Measurements from ENCODE around the gene SERP2. TPM values are rescaled to one million over a fixed set of nuclear protein-coding genes. Genes with fewer than 3 reads are reported as not detected.
A peak's percentile ranks its signal among the peaks of the same experiment; 100 is the strongest.

Gene SERP2
- total and polyA plus RNA-seq, 2 donors from 2014 or later: 9.7 to 11.0 TPM

GRCh38 chr13:44365899-44366298 is 7.7 kb upstream of the SERP2 start:
- FAIRE-seq (no peak), DNase-seq (no peak)
- TF ChIP-seq, protein P1, sequence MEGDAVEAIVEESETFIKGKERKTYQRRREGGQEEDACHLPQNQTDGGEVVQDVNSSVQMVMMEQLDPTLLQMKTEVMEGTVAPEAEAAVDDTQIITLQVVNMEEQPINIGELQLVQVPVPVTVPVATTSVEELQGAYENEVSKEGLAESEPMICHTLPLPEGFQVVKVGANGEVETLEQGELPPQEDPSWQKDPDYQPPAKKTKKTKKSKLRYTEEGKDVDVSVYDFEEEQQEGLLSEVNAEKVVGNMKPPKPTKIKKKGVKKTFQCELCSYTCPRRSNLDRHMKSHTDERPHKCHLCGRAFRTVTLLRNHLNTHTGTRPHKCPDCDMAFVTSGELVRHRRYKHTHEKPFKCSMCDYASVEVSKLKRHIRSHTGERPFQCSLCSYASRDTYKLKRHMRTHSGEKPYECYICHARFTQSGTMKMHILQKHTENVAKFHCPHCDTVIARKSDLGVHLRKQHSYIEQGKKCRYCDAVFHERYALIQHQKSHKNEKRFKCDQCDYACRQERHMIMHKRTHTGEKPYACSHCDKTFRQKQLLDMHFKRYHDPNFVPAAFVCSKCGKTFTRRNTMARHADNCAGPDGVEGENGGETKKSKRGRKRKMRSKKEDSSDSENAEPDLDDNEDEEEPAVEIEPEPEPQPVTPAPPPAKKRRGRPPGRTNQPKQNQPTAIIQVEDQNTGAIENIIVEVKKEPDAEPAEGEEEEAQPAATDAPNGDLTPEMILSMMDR (IDR thresholded peaks at IDR 0.05; ENCODE audit: borderline replicate concordance, extremely low read depth, insufficient read depth): no peak
- Histone ChIP-seq H3K9me3 (ENCODE audit: control insufficient read depth in 2 of 3, insufficient read depth in 1 of 3, low read length in 3 of 3) (no peaks in the 10 kb centered on the region), H3K4me3 (ENCODE audit: low read length in 3 of 3) (no peak overlapping the region), H3K9ac (ENCODE audit: low read length in 3 of 3) (no peak overlapping the region), H3K27ac (ENCODE audit: low read depth in 2 of 2, low read length in 2 of 2) (no peak overlapping the region), H3K27me3 (ENCODE audit: control insufficient read depth, insufficient read depth, low read length) (no peaks in the 10 kb centered on the region), H3K36me3 (ENCODE audit: control insufficient read depth in 2 of 3, insufficient read depth in 3 of 3, low read length in 3 of 3) (no peaks in the 10 kb centered on the region), H3K4me1 (ENCODE audit: control insufficient read depth in 2 of 3, insufficient read depth in 2 of 3, low read depth in 1 of 3, low read length in 3 of 3) (no peaks in the 10 kb centered on the region)
- intact Hi-C loops (cut with DNase I): no loop called here

DNA sequence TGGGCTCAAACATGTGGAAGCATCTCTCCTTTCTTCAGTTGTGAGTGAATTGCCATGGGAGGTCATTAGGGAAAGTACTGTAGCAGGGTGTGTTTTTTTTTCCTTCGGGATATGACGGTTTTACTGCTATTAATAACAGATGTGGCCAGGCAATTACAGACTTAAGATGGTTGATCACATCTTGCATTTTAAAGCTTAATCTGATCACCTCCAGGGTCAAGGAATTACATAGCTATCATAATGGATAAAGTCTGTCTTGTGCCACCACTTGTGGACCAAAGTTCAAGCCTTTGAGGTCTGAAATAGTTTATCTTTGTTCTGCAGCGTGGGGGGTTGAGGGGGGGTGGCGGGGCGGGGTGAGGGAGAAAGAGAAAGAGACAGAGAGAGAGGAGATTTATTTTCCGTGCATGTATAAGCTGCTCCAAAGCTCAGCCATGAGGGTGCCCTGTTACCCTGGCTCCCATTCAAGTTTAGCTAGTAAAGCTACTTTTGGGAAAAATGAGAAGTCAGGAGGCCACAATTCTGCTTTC is 5.5 kb upstream of the SERP2 start:
- Histone ChIP-seq H3K27me3 (ENCODE audit: control insufficient read depth, insufficient read depth, low read length) (no peaks in the 10 kb centered on the region), H3K4me3 (ENCODE audit: low read length in 3 of 3) (no peak overlapping the region), H3K9me3 (ENCODE audit: control insufficient read depth in 2 of 3, insufficient read depth in 1 of 3, low read length in 3 of 3) (no peaks in the 10 kb centered on the region), H3K9ac (ENCODE audit: low read length in 3 of 3) (no peak overlapping the region), H3K27ac (ENCODE audit: low read depth in 2 of 2, low read length in 2 of 2) (no peak overlapping the region), H3K36me3 (ENCODE audit: control insufficient read depth in 2 of 3, insufficient read depth in 3 of 3, low read length in 3 of 3) (no peaks in the 10 kb centered on the region), H3K4me1 (ENCODE audit: control insufficient read depth in 2 of 3, insufficient read depth in 2 of 3, low read depth in 1 of 3, low read length in 3 of 3) (no peaks in the 10 kb centered on the region)
- no peak for FAIRE-seq
- intact Hi-C loops (cut with DNase I): no loop called here
- peak in 2 of 5 donors; percentile 62 to 65 for DNase-seq
- TF ChIP-seq, protein P1 (IDR thresholded peaks at IDR 0.05; ENCODE audit: borderline replicate concordance, extremely low read depth, insufficient read depth): no peak

GRCh38 chr13:44368599-44369368 is 4.8 kb upstream of the SERP2 start:
- TF ChIP-seq, protein P1 (IDR thresholded peaks at IDR 0.05; ENCODE audit: borderline replicate concordance, extremely low read depth, insufficient read depth): no peak
- intact Hi-C loops (cut with DNase I): no loop called here
- Histone ChIP-seq H3K36me3 (ENCODE audit: control insufficient read depth in 2 of 3, insufficient read depth in 3 of 3, low read length in 3 of 3) (no peaks in the 10 kb centered on the region), H3K27me3 (ENCODE audit: control insufficient read depth, insufficient read depth, low read length) (no peaks in the 10 kb centered on the region), H3K27ac (ENCODE audit: low read depth in 2 of 2, low read length in 2 of 2) (no peak overlapping the region), H3K9ac (ENCODE audit: low read length in 3 of 3) (no peak overlapping the region), H3K9me3 (ENCODE audit: control insufficient read depth in 2 of 3, insufficient read depth in 1 of 3, low read length in 3 of 3) (no peaks in the 10 kb centered on the region), H3K4me3 (ENCODE audit: low read length in 3 of 3) (no peak overlapping the region), H3K4me1 (ENCODE audit: control insufficient read depth in 2 of 3, insufficient read depth in 2 of 3, low read depth in 1 of 3, low read length in 3 of 3) (peaks cover 0 to 2% (median 0%) of the 10 kb centered on the region in 3 donors)
- DNase-seq: no peak
- FAIRE-seq: no peak
